ENCODE results near the gene LARGE2. TPM values are rescaled to one million over a fixed set of nuclear protein-coding genes. Genes with fewer than 3 reads are reported as not detected.
A peak's percentile ranks its signal among the peaks of the same experiment; 100 is the strongest.

LARGE2 gene
- total and polyA plus RNA-seq, 10 of the 15 experiments (the other 5 are each of a cell fraction or from before 2014, with no cell fraction given) = 0.03 to 0.41 (median 0.19) TPM; not detected in 6

DNA sequence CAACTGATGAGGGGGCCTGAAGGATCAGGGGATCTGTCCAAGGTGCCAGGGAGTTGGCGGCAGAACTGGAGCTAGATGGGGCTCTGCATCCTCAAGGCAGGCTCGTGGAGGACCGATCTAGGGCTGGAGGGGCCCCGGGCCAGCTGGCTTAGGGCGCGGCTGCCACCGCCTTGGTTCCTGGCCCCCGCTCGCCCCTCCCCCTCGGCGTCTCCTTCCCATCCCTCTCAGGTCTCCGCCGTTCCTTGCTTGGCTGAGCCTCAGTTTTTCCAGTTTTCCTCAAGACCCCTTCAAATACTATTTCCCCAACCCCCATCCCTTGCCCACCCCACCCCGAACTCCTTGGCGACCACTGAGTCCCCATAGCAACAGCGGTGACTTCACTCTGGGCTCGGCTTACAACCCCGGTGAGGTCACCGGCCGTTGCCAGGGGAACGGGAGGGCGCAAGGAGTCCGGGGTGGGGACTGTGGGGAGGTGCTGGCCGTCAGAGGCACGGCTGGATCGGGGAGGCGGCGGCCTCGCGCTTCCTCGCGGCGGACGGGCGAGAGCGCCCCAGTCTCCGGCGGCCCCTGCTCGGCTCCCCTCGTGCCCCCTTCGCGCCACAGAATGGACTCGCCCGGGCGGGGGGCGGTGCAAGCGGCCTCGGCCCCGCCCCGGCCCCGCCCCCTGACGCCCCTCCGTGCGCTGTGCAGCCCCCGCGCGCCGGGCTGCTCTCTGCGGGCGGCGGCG, 22.8 kb upstream of the LARGE2 start (continued):
- no peak for TF ChIP-seq EED (IDR thresholded peaks at IDR 0.05; ENCODE audit: low read depth)
- TF ChIP-seq, protein P1, sequence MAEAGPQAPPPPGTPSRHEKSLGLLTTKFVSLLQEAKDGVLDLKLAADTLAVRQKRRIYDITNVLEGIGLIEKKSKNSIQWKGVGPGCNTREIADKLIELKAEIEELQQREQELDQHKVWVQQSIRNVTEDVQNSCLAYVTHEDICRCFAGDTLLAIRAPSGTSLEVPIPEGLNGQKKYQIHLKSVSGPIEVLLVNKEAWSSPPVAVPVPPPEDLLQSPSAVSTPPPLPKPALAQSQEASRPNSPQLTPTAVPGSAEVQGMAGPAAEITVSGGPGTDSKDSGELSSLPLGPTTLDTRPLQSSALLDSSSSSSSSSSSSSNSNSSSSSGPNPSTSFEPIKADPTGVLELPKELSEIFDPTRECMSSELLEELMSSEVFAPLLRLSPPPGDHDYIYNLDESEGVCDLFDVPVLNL (IDR thresholded peaks at IDR 0.05; ENCODE audit: low read depth, low read length) = no peak
- TF ChIP-seq KDM1A (IDR thresholded peaks at IDR 0.05; ENCODE audit: borderline replicate concordance) = no peak
- TF ChIP-seq LARP7 (IDR thresholded peaks at IDR 0.05) = no peak
- no peak for TF ChIP-seq RELB (IDR thresholded peaks at IDR 0.05; ENCODE audit: low read depth)
- TF ChIP-seq EZH2 (IDR thresholded peaks at IDR 0.05; ENCODE audit: borderline replicate concordance, control insufficient read depth, low read depth, low read length) = no peak
- TF ChIP-seq, protein P2, sequence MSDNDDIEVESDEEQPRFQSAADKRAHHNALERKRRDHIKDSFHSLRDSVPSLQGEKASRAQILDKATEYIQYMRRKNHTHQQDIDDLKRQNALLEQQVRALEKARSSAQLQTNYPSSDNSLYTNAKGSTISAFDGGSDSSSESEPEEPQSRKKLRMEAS (IDR thresholded peaks at IDR 0.05; ENCODE audit: low read depth, low read length) = no peak
- TF ChIP-seq USF1 (IDR thresholded peaks at IDR 0.05; ENCODE audit: borderline replicate concordance, extremely low read length, insufficient read depth, low read depth, low read length) = no peak
- TF ChIP-seq CHD4 (IDR thresholded peaks at IDR 0.05) = no peak
- 0 out of 4 replicates have a peak, but pooled peaks of 1 of the 2 experiments have one; percentile 43 for TF ChIP-seq SRF (IDR thresholded peaks at IDR 0.05; ENCODE audit: low read depth in 2 of 2, low read length in 2 of 2)
- TF ChIP-seq NR2C2 (IDR thresholded peaks at IDR 0.05; ENCODE audit: borderline replicate concordance, control insufficient read depth, insufficient read length, low read depth) = no peak
- peak; percentile 93 for TF ChIP-seq FOXK2 (IDR thresholded peaks at IDR 0.05)
- TF ChIP-seq CREB1 (IDR thresholded peaks at IDR 0.05; ENCODE audit: low read depth) = peak; percentile 77
- TF ChIP-seq POLR2AphosphoS5 (IDR thresholded peaks at IDR 0.05; ENCODE audit: low read length) = no peak
- TF ChIP-seq, protein P3, sequence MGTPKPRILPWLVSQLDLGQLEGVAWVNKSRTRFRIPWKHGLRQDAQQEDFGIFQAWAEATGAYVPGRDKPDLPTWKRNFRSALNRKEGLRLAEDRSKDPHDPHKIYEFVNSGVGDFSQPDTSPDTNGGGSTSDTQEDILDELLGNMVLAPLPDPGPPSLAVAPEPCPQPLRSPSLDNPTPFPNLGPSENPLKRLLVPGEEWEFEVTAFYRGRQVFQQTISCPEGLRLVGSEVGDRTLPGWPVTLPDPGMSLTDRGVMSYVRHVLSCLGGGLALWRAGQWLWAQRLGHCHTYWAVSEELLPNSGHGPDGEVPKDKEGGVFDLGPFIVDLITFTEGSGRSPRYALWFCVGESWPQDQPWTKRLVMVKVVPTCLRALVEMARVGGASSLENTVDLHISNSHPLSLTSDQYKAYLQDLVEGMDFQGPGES (IDR thresholded peaks at IDR 0.05) = no peak
- TF ChIP-seq RUNX3 (IDR thresholded peaks at IDR 0.05; ENCODE audit: low read length) = no peak
- TF ChIP-seq, protein P4, sequence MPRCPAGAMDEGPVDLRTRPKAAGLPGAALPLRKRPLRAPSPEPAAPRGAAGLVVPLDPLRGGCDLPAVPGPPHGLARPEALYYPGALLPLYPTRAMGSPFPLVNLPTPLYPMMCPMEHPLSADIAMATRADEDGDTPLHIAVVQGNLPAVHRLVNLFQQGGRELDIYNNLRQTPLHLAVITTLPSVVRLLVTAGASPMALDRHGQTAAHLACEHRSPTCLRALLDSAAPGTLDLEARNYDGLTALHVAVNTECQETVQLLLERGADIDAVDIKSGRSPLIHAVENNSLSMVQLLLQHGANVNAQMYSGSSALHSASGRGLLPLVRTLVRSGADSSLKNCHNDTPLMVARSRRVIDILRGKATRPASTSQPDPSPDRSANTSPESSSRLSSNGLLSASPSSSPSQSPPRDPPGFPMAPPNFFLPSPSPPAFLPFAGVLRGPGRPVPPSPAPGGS (IDR thresholded peaks at IDR 0.05; ENCODE audit: borderline replicate concordance, insufficient read depth, low read depth, low read length, poor library complexity, severe bottlenecking) = no peak
- TF ChIP-seq ZBTB40 (IDR thresholded peaks at IDR 0.05; ENCODE audit: borderline replicate concordance) = no peak
- peak; percentile 65 for TF ChIP-seq ATF7 (IDR thresholded peaks at IDR 0.05; ENCODE audit: low read depth)

All from GM12878 (cell line).